ENCODE data around the gene TUBGCP5. TPM values are rescaled to one million over a fixed set of nuclear protein-coding genes. Genes with fewer than 3 reads are reported as not detected.
A peak's percentile ranks its signal among the peaks of the same experiment; 100 is the strongest.

The TUBGCP5 gene
- total RNA-seq, 1 donor from 2014 or later = 26.2 TPM

DNA sequence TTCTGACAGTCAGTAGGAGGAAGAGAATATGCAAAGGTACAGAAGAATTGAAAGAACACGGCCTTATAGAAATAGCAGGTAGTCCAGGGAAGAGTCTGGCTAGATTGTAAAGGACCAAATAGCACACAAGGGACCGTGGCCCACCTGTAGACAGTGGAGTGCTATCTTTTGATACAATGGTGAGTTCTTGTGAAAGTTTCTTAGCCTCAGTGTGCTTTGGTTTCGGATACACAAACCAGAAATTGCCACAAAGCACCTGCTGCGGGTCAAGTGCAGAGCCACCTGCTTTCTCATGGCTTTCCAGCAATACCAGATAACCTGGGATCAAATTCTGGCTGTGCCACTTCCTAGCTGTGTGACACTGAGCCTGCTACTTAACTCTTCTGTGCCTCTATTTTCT, 36.6 kb upstream of the TUBGCP5 start:
- Mint-ChIP-seq H3K27ac (no peak overlapping the region), H3K4me1 (no peaks in the 10 kb centered on the region), H3K27me3 (peaks cover 6% of the 10 kb centered on the region), H3K4me3 (no peak overlapping the region), H3K9me3 (no peaks in the 10 kb centered on the region), H3K36me3 (ENCODE audit: low read depth) (no peaks in the 10 kb centered on the region)
- TF ChIP-seq CTCF (IDR thresholded peaks at IDR 0.05) = no peak
- ChIA-PET CTCF (no interaction called here), POLR2A (no interaction called here)
- DNase-seq = no peak
- no peak for ATAC-seq (ENCODE audit: low read depth)
- intact Hi-C loops (cut with micrococcal nuclease) = no loop called here

- Mint-ChIP-seq H3K4me1 (no peaks in the 10 kb centered on the region), H3K4me3 (no peak overlapping the region), H3K9me3 (no peaks in the 10 kb centered on the region), H3K27ac (no peak overlapping the region), H3K27me3 (peaks cover 6% of the 10 kb centered on the region), H3K36me3 (ENCODE audit: low read depth) (no peaks in the 10 kb centered on the region)
- POLR2A ChIA-PET = no interaction called here
- ATAC-seq (ENCODE audit: low read depth) (no peak), DNase-seq (no peak)
- CTCF ChIA-PET = no interaction called here
- TF ChIP-seq CTCF (IDR thresholded peaks at IDR 0.05) = no peak
- intact Hi-C loops (cut with micrococcal nuclease) = no loop called here
Measured at GRCh38 chr15:23074684-23075083, 35.3 kb upstream of the TUBGCP5 start.

DNA sequence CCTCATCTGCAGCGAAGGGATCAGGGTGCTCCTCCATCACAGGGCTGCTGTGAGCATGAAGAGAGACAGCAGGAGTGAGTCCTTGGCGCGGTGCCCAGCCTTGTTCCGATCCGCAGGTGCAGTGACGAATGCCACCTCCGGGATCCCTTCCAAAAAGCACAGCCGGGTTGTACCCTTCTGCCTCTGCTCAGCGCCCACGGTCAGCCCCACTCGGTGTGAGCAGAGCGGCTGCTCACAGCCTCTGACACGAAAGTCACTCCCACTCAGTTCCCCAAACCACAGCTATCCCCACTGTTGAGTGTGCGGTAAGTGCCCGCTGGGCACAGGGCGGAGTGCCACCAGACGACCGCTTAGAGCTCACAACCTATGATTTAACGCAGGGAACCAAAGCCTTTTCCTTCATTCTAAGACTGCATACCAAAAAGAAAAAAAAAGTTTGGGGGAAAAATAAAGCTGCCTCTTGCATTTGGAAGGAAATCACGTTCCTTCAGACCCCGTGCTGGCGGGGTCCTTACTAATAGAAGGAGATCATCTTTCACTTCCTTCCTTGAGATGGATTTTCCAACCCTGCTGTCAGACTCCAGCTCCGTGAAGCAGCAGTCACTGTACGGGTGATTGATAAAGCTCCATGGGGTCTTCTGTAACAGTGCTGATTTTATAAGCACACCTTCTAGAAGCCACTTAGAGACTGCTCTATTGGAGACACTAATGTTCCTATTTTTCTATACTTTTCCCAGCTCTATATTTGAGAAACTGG, 34.7 kb upstream of the TUBGCP5 start:
- ChIA-PET POLR2A (no interaction called here), CTCF (interaction anchor here (0.6 kb wide), 1 partner anchor 38 kb away, joined by 3 read pairs; no protein-coding TSS in a partner anchor)

GRCh38 chr15:23072633-23073032, 33.3 kb upstream of the TUBGCP5 start:
- DNase-seq (no peak), ATAC-seq (ENCODE audit: low read depth) (no peak)
- TF ChIP-seq CTCF (IDR thresholded peaks at IDR 0.05) = no peak
- intact Hi-C loops (cut with micrococcal nuclease) = no loop called here
- peaks cover 6% of the 10 kb centered on the region for H3K27me3 Mint-ChIP-seq
- CTCF ChIA-PET = no interaction called here
- POLR2A ChIA-PET = no interaction called here
- H3K36me3 Mint-ChIP-seq (ENCODE audit: low read depth) = no peaks in the 10 kb centered on the region
- H3K9me3 Mint-ChIP-seq = no peaks in the 10 kb centered on the region
- no peaks in the 10 kb centered on the region for H3K4me1 Mint-ChIP-seq
- H3K27ac Mint-ChIP-seq = no peak overlapping the region
- no peak overlapping the region for H3K4me3 Mint-ChIP-seq

More for the DNA sequence above, 34.7 kb upstream of the TUBGCP5 start:
- no peak overlapping the region for H3K4me3 Mint-ChIP-seq
- peaks cover 6% of the 10 kb centered on the region for H3K27me3 Mint-ChIP-seq
- peak; percentile 45 for ATAC-seq (ENCODE audit: low read depth)
- H3K36me3 Mint-ChIP-seq (ENCODE audit: low read depth) = no peaks in the 10 kb centered on the region
- no peaks in the 10 kb centered on the region for H3K4me1 Mint-ChIP-seq
- no peaks in the 10 kb centered on the region for H3K9me3 Mint-ChIP-seq
- TF ChIP-seq CTCF (IDR thresholded peaks at IDR 0.05) = no peak
- intact Hi-C loops (cut with micrococcal nuclease) = no loop called here
- H3K27ac Mint-ChIP-seq = no peak overlapping the region
- no peak for DNase-seq

GRCh38 chr15:23069496-23070166, 30.3 kb upstream of the TUBGCP5 start:
- Mint-ChIP-seq H3K27ac (no peak overlapping the region), H3K4me3 (no peak overlapping the region), H3K9me3 (no peaks in the 10 kb centered on the region), H3K27me3 (peaks cover 4% of the 10 kb centered on the region), H3K4me1 (no peaks in the 10 kb centered on the region), H3K36me3 (ENCODE audit: low read depth) (no peaks in the 10 kb centered on the region)
- ChIA-PET POLR2A (no interaction called here), CTCF (no interaction called here)
- TF ChIP-seq CTCF (IDR thresholded peaks at IDR 0.05) = no peak
- ATAC-seq (ENCODE audit: low read depth) = no peak
- DNase-seq = no peak
- intact Hi-C loops (cut with micrococcal nuclease) = no loop called here

Measured in activated B cell treated with CpG ODN at 0.5 μM for 24 hours (primary cell).